ENCODE data around the gene NOS1AP. TPM values are rescaled to one million over a fixed set of nuclear protein-coding genes. Genes with fewer than 3 reads are reported as not detected.

Gene NOS1AP
- polyA plus RNA-seq, 1 of the 3 experiments (the other 2 are of a cell fraction), result 0.03 TPM

DNA sequence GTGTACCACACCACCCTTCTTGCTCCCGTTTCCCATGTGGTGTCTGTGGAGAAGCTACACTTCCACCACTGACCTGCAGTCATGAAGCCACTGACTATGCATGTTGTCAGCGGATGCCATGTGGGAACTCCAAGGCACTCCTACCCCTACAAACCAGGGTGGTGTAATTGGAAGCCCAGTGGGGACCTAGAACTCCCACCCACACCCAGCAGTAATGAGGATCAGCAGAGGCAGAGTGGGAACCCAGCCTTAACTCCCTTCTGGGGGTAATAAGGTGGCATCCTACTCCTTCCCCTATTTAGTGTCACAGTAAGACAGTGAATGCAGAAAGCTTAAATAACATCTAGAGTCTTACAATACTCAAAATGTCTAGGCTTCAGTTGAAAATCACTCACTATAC lies 228.8 kb downstream of the NOS1AP start (continued):
- TF ChIP-seq, protein P1, sequence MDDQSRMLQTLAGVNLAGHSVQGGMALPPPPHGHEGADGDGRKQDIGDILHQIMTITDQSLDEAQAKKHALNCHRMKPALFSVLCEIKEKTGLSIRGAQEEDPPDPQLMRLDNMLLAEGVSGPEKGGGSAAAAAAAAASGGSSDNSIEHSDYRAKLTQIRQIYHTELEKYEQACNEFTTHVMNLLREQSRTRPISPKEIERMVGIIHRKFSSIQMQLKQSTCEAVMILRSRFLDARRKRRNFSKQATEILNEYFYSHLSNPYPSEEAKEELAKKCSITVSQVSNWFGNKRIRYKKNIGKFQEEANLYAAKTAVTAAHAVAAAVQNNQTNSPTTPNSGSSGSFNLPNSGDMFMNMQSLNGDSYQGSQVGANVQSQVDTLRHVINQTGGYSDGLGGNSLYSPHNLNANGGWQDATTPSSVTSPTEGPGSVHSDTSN (IDR thresholded peaks at IDR 0.05), result no peak
- TF ChIP-seq JUND (IDR thresholded peaks at IDR 0.05) (no peak), GABPA (IDR thresholded peaks at IDR 0.05; ENCODE audit: low read depth) (no peak), EP300 (IDR thresholded peaks at IDR 0.05; ENCODE audit: borderline replicate concordance in 1 of 2, low read depth in 1 of 2, low read length in 1 of 2) (no peak)

DNA sequence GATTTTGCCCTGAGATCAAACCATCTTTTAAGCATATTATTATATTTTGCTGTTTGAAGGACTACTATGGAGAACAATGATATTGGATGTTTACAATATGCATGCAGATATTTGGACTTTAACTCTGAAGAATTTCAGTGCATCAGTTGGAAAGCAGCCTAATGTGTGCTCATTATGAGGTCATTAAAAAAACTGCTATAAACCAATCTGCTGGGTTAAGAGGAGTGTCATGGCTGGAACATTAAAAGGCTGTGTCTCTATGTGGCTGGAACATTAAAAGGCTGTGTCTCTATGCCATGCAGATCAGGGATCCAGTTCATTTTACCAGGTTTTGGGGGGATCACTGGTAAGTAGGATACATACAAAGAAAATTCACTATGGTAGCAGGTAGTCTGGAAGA lies 229.5 kb downstream of the NOS1AP start:
- no peaks in the 10 kb centered on the region; the same call in 1 of the 2 replicates for H3K27me3 ChIP-seq (ENCODE audit: insufficient read depth)
- H3K4me2 ChIP-seq, result no peak overlapping the region
- CTCF ChIA-PET, result no interaction called here
- no peak for DNase-seq
- H3K4me1 ChIP-seq (ENCODE audit: control insufficient read depth in 1 of 2, insufficient read depth in 2 of 2, low read depth in 1 of 2, low read length in 1 of 2), result peaks cover 0 to 8% of the 10 kb centered on the region in 2 experiments; a peak in 1 of 4 replicates
- H3K9me3 ChIP-seq, result no peaks in the 10 kb centered on the region
- H4K20me1 ChIP-seq (ENCODE audit: insufficient read depth), result no peaks in the 10 kb centered on the region
- no peaks in the 10 kb centered on the region for H3K79me2 ChIP-seq (ENCODE audit: insufficient read depth)
- no peaks in the 10 kb centered on the region for H3F3A ChIP-seq (replicated peaks; ENCODE audit: insufficient read depth)
- H3K27ac ChIP-seq (ENCODE audit: low read depth in 2 of 2, low read length in 1 of 2), result no peak overlapping the region
- no peak overlapping the region for H3K9ac ChIP-seq
- POLR2A ChIA-PET, result no interaction called here
- TF ChIP-seq CHD2 (IDR thresholded peaks at IDR 0.05; ENCODE audit: low read length, partially characterized antibody) (no peak), POLR2AphosphoS5 (IDR thresholded peaks at IDR 0.05; ENCODE audit: low read depth, low read length) (no peak), SMC3 (IDR thresholded peaks at IDR 0.05; ENCODE audit: low read depth, low read length) (no peak), NRF1 (IDR thresholded peaks at IDR 0.05; ENCODE audit: low read depth, low read length) (no peak), RCOR1 (IDR thresholded peaks at IDR 0.05; ENCODE audit: low read length) (no peak), FOXJ3 (CRISPR knock-in tag; IDR thresholded peaks at IDR 0.05) (no peak), RXRA (IDR thresholded peaks at IDR 0.05; ENCODE audit: borderline replicate concordance, low read depth) (no peak), GATA2 (CRISPR knock-in tag; IDR thresholded peaks at IDR 0.05) (no peak), SIN3A (IDR thresholded peaks at IDR 0.05; ENCODE audit: borderline replicate concordance, low read depth, low read length) (no peak), RAD21 (IDR thresholded peaks at IDR 0.05; ENCODE audit: low read length) (no peak), RFX5 (IDR thresholded peaks at IDR 0.05; ENCODE audit: low read length) (no peak), MEF2A (IDR thresholded peaks at IDR 0.05; ENCODE audit: borderline replicate concordance, low read depth) (no peak), TCF12 (IDR thresholded peaks at IDR 0.05) (no peak), EZH2phosphoT487 (IDR thresholded peaks at IDR 0.05; ENCODE audit: borderline replicate concordance, low read depth) (no peak)
- TF ChIP-seq, protein P2, sequence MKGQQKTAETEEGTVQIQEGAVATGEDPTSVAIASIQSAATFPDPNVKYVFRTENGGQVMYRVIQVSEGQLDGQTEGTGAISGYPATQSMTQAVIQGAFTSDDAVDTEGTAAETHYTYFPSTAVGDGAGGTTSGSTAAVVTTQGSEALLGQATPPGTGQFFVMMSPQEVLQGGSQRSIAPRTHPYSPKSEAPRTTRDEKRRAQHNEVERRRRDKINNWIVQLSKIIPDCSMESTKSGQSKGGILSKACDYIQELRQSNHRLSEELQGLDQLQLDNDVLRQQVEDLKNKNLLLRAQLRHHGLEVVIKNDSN (IDR thresholded peaks at IDR 0.05; ENCODE audit: borderline replicate concordance, low read depth), result no peak
- no peaks in the 10 kb centered on the region for H3K36me3 ChIP-seq (replicated peaks in 1 of 2; ENCODE audit: control insufficient read depth in 1 of 2, insufficient read depth in 2 of 2, low read length in 1 of 2)
- no peak overlapping the region for H3K4me3 ChIP-seq (ENCODE audit: low read depth in 2 of 2, low read length in 1 of 2)
- no peaks in the 10 kb centered on the region for H3K9me2 ChIP-seq
- H2AFZ ChIP-seq (ENCODE audit: low read depth), result no peak overlapping the region

Data from SK-N-SH (cell line).